Neural progenitor cell (in vitro differentiated cells): ENCODE results near the gene KCNT1.

Experiments
- EZH2phosphoT487 ChIP-seq: fragments of 200-600 bp; sonication (generic); IDR thresholded peaks from 2 replicates; pipeline ENCODE4 v1.6.1; 2017; ENCODE audit warnings: antibody characterized with exemption
- TF ChIP-seq, protein P1 (sequence below): fragments of 200-600 bp; sonication (generic); IDR thresholded peaks from 2 replicates; pipeline ENCODE4 v1.5.1; 2017; ENCODE audit warnings: antibody characterized with exemption, mild to moderate bottlenecking

DNA sequence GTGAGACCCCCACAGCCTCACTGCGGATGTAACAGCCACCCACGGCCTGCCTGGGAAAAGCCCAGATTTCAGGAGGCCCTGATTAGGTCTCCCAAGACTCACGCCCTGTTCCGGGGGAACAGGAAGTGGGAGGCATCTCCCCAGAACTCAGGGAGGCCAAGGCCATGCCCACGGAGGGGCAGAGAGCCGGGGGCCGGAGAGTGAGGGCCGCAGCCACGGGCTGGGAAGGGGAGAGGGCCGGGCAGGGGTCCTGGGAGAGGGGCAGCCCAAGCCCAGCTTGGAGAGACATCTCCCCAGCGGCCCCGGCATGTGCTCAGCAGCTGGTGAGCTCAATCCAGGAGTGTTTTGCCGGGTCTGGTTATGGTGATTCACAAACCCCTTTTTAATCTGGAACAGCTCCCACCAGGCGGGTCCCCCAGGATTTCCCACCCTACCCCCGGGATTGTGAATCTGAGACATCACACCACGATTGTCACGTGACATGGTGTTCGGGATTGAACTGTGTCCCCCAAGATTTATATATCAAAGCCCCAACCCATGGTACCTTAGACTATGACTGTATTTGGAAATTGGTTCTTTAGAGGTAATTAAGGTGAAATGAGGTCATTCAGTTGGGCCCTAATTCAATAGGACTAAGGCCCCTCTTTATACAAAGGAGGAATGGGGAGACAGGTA is 26.6 kb downstream of the KCNT1 start:
- TF ChIP-seq, protein P1, sequence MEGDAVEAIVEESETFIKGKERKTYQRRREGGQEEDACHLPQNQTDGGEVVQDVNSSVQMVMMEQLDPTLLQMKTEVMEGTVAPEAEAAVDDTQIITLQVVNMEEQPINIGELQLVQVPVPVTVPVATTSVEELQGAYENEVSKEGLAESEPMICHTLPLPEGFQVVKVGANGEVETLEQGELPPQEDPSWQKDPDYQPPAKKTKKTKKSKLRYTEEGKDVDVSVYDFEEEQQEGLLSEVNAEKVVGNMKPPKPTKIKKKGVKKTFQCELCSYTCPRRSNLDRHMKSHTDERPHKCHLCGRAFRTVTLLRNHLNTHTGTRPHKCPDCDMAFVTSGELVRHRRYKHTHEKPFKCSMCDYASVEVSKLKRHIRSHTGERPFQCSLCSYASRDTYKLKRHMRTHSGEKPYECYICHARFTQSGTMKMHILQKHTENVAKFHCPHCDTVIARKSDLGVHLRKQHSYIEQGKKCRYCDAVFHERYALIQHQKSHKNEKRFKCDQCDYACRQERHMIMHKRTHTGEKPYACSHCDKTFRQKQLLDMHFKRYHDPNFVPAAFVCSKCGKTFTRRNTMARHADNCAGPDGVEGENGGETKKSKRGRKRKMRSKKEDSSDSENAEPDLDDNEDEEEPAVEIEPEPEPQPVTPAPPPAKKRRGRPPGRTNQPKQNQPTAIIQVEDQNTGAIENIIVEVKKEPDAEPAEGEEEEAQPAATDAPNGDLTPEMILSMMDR: no peak
- no peak for TF ChIP-seq EZH2phosphoT487
